GM03348 (cell line): ENCODE results near the gene C2CD3.
"Not testable (repeated sequence)": the region's sequence is repeated elsewhere in the genome, so short reads cannot be mapped to it uniquely, and the experiment has no call there.

Source experiments
- DNase-seq: peaks from one replicate; pipeline ENCODE4 v3.0.0; 2012; ENCODE audit warnings: low spot score

C2CD3 gene

DNA sequence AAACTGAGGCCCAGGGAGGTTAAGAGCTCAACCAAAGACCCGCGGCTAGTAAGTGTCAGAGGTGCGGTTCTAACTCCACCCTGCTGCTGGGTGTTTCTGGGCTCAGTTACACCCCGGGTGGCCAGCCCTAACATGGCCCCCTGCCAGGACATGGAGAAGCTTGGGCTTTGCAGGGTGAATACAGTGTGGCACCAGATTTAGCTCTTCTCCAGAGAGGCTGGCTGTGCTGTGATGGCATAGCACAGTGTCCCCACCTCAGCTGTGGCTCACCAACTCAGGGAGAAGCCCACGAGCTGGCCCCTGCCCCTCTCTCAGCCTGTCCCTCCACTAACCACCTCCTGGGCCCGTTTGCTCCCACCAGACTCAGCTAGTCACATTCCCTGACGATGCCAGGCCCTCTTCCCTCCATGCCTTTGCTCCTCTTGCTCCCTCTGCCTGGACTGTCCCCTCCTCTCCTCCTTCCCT is 168.9 kb downstream of the C2CD3 start:
- DNase-seq: no peak

DNA sequence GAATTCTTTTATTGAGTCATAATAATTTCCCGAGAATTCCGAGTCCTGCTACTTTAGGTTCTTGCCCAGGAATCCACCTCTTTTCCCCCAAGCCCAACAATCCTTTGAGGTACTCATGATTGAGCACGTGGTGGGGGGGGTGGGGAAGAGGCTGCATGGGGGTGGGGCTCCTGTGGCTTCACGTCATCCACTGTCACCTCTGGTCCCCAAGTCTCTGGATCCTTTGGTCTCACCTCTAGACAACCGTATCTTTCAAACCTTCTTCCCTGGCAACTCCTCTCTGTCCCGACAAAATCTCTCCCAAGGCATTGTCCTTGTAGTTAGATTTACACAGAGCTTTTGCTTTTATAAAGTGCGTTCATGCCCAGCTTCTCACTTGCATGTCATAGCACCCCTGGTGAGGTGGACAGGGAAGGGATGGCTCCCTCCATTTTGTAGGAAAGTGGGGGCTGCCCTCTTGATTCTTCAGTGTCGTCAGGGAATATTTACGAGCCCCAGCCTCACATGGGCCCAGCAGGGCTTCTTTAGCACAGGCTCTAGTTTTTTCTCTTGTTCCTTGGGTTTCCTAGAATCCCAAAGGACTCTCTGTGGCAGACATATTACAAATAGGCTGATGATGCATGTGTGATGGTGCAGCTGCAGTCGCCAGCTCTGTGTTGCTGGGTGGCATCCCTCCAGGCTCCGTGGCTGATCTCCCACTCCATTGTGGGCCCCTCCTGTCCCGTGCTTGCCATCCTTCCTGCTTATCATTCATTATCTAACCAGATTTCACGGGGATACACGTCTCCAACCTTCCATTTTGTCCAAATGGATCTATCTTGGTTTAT is 170.3 kb downstream of the C2CD3 start:
- DNase-seq: no peak

DNA sequence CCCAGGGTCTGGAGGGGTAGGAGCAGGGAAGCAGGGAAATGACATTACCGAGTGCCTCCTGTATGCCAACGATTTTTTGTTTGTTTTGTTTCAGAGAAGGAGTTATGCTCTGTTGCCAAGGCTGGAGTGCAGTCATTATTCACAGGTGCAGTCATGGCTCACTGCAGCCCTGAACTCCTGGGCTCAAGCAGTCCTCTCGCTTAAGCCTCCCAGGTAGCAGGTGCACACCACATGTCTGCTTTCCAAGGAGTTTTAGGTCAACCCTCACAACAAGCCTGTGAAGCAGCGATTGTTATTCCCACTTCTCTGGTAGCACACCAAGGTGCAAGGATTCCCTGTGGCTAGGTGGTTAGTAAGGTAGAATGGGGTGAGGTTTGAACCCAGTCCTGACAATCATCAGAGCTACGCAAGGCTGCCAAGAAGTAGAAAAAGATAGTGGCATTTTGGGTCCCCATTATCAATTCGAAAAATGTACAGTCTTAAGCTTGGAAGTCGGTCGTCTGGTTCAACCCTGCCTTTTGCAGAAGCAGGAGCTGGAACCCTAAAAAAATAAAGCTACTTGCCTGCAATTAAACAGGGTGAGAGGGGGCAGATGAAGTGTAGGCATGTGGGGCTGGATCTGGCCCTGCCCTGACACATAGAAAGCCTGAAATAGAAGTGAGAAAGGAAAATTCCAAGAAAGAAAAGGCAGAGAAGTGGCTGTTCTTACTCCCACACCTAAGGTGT is 171.1 kb downstream of the C2CD3 start:
- DNase-seq: no peak

DNA sequence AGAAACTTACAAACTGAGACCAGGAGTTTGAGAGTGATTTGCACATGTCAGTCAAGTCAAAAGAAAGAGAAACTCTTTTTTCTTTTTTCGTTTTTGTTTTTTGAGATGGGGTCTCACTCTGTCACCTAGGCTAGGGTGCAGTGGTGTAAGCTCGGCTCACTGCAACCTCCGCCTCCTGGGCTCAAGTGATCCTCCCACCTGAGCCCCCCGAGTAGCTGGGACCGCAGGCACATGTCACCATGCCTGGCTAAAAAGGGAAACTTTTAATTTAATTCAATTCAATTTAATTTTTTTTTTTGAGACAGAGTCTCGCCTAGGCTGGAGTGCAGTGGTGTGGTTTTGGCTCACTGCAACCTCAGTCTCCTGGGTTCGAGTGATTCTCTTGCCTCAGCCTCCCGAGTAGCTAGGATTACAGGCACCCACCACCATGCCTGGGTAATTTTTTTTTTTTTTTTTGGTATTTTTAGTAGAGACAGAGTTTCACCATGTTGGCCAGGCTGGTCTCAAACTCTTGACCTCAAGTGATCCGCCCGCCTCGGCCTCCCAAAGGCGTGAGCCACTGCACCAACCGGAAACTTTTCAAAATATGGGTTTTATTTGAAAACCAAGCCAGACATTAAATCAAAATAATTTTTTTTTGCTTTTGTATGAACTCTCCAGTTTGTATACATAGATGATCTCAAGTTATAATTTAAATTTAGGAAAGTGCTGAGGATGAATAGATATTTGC is 171.8 kb downstream of the C2CD3 start:
- DNase-seq: no peak

DNA sequence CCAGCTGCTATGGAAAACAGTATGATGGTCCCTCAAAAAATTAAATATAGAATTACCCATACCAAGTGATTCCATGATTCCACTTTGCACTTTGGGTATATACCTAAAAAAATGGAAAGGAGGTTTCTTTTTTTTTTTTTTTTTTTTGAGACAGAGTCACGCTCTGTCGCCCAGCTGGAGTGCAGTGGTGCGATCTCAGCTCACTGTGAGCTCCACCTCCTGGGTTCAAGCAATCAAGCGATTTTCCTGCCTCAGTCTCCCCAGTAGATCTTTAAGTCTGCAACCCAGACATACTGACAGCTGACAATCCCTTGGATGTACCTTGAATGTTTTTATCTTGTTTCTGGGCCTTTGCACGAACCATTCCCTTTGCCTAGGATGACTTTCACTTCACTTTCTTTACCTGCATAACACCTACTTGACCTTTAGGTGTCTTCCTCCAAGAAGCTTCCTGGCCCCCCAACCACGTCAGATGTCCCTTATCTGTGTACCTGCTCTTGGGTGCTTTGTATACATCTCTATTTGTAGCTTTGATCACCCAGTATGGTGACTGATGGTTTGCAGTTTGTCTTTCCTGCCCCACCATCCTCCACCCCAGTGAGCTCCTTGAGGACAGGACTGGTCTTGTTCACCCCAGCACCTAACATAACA is 173.6 kb downstream of the C2CD3 start:
- DNase-seq: no peak

DNA sequence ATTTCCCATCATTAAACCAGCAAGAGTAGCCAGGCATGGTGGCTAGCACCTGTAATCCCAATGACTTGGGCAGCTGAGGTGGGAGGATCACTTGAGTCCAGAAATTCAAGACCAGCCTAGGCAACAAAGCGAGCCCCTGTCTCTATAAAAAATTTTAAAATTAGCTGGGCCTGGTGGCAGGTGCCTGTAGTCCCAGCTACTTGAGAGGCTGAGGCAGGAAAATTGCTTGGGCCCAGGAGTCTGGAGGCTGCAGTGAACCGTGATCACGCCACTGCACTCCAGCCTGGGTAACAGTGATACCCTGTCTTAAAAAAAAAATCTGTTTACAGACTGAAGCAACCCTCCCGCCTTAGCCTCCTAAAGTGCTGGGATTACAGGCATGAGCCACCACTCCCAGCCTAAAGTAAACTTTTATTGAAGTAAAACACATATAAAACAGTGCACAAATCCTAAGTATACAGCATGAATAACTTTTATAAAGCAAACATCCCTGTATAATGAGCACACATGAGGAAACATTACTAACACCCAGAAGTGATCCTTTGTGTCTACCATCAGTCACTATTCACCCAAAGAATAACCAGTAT is 174.5 kb downstream of the C2CD3 start:
- DNase-seq: no peak

DNA sequence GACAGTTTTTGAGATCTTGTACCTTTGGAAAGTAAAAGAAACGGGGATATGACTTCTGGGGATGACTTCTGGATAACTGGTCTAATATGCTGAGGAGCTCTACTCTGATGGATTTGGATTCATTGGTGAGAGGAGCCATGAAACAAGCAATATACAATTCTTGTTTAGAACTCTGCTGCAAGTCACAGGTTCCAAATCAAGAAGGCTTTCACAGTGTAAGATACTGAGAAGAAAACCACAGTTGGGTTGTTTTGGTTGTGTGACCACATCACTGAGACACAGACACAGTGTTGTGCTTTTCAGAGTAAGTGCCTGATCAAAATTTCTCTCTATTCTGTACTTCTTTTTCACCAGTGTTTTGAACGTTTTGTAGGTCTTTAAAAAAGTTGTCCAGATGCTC is 175.1 kb downstream of the C2CD3 start:
- no peak for DNase-seq

DNA sequence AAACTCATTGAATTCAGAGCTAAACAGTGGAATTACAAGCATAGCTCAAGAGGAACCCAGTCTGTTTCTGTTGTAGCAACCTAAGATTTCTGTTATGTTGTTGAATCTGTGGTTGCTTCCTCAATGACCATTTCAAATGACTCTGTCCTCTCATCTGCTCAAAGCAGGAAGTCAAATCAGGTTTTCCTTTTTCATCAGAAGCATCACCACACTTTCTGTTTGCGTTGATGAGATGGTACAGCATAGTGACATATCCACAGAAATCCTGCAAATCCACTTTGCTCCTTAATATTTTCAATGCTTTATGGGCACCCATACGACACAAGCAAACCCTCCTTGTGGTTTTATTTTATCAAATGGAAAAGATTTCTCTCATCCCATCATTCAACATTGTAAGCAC is 175.6 kb downstream of the C2CD3 start:
- DNase-seq: no peak

DNA sequence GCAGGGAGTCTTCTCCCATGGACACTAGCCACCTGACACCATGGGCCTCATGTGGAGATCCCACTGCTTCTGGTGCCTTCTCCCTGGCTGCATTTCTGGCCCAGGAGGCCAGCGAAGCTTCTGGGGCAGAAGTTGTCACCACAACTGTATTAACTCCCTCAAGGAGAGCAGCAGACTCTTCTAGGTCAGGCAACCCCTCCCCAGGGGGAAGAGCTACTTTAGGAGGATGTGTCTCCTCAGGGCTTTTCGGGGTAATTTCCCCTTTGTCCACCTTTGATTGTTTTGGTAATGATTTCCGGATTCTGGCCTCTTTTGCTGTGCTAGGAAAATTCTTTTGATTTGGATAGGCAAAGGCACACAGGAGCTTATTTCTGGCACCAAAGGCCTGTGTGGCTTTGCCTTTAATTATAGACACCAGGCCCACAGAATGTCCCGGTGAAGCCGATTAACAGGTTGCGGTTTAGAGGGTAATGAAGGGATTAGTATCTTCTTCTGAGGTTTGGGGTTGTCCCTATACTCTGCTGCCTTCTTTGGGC is 179.3 kb downstream of the C2CD3 start:
- no peak for DNase-seq

DNA sequence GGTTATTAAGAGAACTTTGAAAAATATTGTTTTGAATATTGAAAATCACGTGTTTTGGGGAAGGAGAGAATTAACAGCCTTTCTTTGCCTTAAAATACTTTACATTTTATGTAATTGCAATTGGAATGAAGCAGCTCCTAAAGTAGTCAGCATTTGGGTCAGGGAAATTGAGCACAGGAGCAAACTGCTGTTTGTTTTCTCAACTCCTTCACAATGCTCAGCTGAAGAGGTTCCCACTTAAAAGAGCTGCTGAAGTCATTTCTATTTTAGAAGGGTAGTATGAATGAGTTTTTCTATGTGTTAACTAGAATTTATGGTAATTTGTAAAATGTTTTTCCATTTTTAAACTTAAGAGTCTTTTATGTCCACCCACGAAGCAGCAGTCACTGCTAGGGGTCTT is 180.1 kb downstream of the C2CD3 start:
- DNase-seq: no peak

DNA sequence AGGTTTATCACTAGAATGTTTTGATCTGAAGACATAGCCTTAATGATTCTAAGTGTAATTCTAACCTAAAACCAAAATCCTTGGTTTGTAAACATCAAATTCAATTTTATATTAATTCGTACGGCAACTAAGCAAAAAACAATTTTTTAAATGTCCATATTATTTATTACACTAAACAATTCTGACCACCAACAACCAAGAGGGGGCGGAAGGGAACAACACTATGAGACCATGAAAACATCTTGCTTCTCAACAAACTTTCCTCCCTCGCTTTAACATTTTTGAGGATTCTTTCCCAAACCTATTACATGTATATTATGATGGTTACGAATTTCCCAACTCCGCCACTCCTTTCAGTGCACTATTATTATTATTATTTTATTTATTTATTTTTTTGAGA is 181.6 kb downstream of the C2CD3 start:
- DNase-seq: no peak

DNA sequence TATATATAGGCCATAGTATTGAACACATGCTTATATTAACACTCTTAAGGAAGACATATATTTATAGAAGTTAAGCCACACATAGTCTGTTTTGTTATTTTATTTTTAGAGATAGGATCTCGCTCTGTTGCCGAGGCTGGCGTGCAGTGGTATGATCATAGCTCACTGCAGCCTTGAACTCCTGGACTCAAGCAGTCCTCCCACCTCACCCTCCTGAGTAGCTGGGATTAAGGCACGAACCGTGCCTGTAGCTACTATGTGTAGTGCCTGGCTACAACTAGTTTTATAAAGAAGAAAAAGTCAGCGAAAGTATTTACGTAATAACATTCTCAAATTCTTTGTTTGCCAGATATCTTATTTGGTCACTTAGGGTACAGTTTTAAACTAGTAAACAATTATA is 182.6 kb downstream of the C2CD3 start:
- no peak for DNase-seq

DNA sequence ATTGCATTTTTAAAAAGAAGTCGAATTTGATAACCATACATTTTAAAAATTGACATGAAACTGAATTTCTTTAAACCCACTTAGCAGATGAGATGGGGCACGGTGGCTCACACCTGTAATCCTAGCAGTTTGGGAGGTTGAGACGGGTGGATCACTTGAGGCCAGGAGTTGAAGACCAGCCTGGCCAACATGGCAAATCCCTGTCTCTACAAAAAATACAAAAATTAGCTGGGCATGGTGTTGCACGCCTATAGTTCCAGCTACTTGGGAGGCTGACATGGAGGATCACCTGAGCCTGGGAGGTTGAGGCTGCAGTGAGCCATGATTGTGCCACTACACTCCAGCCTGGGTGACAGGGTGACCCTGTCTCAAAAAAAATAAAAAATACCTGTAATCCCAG is 185.1 kb downstream of the C2CD3 start:
- DNase-seq: not testable (repeated sequence)

DNA sequence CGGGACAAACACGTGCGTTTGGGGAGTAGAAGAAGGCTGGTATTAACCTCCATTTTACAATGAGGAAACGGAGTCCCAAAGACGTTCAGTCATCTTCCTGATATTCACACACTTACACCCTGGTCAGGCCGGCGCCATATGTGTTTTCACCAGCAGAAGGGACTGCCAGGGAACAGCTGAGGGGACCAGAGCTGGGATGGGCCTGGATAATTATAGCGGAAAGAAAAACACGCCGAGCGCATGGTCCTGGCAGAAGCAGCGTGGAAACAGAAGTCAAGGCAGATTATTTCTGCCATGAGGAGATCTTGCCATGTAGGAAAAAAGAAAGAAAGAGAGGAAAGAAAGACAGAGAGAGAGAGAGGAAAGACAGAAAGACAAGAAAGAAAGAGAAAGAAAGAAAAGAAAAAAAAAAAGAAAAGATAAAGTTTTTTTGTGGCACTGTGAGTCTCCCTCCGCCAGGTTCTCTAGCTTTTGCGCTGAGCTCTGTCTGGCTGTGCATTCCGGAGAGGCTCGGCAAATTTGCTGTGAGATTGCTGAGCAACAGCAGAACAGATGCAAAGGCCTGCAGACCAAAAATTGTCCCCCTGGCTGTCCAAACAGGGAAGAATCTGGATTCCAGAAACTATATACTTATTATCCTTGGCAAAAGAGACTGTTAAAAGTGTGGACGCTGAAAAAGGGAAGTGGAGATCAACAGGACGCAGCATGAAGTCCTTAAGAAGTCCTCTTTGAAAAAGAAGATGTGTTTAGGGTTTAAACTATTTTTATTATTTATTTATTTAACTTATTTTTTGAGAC is 186.9 kb downstream of the C2CD3 start:
- DNase-seq: no peak

DNA sequence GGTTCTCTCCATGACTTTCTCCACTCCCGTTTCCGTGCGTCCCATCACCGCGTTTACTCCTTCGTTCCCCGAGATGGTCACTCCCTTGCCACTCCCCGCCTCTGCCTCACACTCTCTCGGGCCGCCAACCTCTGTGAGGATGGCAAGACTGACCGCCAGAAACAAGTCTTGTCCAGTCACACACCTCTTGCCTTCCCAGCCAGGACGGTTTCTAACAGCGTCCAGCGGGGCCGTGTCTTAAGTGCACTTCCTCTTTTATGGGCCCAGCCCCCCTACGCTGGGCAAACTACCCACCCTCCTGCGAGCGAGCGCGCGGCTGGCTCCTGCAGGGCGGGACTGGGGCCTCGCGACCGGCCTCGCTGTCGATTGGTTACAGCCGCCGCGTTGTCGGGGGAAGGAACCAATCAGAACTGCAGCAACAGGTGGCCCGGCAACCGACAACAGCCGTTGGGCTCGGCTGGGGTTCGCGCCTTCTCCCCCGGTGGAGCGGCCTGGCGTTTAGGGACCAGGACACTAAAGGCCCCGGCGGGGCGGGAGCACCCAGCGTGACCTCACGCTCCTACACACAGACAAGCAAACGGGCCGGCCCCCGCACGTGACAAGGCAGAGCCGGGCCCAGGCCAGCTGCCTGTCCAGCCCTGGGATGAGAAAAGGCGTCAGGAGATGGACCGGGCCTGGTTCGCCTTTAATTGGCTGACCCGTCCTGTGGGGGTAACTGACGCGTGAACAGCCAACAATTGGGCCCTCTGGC is 187.6 kb downstream of the C2CD3 start:
- peak; percentile 98 for DNase-seq

DNA sequence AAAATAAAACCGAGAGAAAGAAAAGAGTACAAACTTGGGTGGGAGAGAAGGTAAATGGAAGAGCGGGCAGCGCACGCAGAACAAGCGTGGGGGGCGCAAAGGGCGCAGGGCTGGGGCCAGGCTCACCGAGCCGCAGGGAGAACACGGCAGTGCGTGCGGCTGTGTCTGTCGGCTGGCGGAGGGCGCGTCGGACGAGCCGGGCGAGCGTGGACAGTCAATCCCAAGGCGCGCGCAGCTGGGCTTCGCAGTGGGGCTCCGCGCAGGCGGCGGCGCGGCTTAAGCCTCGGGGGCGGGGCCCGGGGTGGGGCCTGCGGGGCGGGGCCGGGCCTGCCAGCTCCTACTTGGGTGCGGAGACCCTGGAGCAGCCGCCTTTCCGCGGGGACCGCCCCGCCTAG is 188.2 kb downstream of the C2CD3 start, which contains the start of gene UCP2:
Gene UCP2, minus strand, starts transcription at position 249 of the 395 bp plus-strand sequence. CDS start 4,465 bp downstream, outside the sequence.
- DNase-seq: peak; percentile 89

DNA sequence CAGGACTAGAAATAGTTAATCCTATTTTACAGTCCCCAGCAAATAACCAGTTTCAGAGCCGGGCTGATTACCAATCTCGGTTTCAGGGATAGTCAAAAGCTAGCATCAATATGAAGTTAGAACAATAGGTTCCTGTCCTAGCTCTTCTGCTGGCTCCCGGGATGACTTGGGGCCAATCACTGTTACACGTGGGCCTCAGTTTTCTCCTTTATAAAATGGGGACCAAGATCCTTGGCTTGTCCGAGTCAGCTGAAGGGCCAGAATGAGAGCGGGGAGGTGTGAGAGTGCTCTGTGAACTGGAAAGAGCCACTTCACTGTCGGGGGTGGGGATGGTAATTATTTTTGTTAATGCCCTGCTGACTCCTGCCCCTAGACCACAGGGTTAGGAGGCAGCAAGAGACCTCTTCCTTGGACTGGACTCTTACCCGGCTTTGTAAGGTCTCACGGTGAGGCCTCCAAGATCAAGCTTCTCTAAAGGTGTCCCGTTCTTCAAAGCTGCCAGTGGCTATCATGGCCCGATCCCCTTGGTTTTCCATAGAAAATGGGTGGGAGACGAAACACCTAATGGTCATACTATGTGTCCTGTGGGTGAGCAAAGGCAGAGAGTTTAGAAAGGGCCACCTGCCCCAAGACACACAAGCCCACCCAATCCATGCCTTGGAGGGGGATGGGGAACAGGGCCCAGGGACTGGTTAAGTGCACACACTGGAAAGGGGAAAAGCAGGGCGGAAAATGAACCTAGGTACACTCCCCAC is 189.6 kb downstream of the C2CD3 start:
- no peak for DNase-seq

DNA sequence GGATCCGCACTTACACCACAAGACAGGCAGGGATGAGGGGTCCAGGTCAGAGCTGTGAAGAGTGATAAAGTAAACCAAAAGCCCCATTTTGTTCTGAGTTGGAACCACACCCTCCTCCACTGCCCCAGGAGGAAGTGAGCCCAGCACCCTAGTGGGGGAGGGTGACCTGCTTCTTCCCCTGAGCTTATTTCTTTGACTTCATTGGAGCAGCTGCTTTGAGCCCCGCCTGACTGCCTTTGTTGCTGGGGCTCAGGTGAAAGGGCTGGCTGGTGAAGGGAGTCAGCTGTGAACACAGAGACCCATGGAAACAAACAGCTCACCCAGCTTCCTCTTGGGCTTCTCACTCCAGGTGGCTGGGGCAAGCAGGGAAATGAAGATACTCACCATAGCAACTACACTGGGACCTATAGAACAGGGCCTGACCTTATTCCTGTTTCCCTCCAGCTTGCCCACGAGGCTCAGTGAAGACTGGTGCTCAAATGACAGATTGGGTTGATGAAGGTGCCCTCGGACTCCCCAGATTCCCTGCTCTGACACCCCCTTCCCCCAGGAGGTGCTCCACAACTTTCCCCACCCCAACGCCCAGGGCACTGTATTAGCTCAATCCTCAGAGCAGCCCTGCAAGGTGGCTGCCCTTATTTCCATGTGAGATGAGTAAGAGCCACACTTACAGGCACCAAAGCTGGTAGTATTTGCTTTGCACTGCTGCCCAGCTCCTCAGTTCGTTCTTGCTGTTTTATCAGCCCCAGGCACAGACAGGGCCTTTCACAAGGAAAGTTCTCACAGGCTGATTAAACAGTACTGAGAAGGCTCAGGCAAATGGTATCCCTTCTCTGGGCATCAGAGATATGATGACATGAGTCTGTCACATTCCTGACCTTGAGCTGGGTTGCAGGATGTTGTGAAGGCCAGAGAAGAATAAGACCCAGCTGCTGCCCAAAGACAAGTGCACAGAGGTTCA is 190.5 kb downstream of the C2CD3 start:
- no peak for DNase-seq
